Endodermal cell (in vitro differentiated cells): Measurements from ENCODE around the gene GALR3. TPM values are rescaled to one million over a fixed set of nuclear protein-coding genes. Genes with fewer than 3 reads are reported as not detected.

ENCODE experiments used
- DNase-seq: peaks from one replicate; pipeline ENCODE4 v3.0.0-alpha.2; 2017
- H3K27ac ChIP-seq: 2 replicates; pipeline ENCODE4 v1.5.1; 2013; ENCODE audit warnings: mild to moderate bottlenecking, low read depth, low read length, moderate library complexity
- H3K27me3 ChIP-seq: 2 replicates; pipeline ENCODE4 v1.6.1; 2013; ENCODE audit warnings: mild to moderate bottlenecking, low read length, moderate library complexity; ENCODE audit not compliant: insufficient read depth, control insufficient read depth, poor library complexity, severe bottlenecking
- H3K36me3 ChIP-seq: 2 replicates; pipeline ENCODE4 v1.7.0; 2013; ENCODE audit warnings: mild to moderate bottlenecking, low read length, moderate library complexity; ENCODE audit not compliant: control insufficient read depth, insufficient read depth
- H3K4me1 ChIP-seq: one replicate; pipeline ENCODE4 v1.7.0; 2013; ENCODE audit warnings: low read length; ENCODE audit not compliant: control insufficient read depth, insufficient read depth
- H3K4me3 ChIP-seq: 2 replicates; pipeline ENCODE4 v1.5.1; 2013; ENCODE audit warnings: mild to moderate bottlenecking, low read length, moderate library complexity
- H3K9ac ChIP-seq: 2 replicates; pipeline ENCODE4 v1.6.1; 2013; ENCODE audit warnings: mild to moderate bottlenecking, low read length, moderate library complexity; ENCODE audit not compliant: poor library complexity, severe bottlenecking; ENCODE audit errors: extremely low read depth
- H3K9me3 ChIP-seq: 2 replicates; pipeline ENCODE4 v1.6.1; 2013; ENCODE audit warnings: mild to moderate bottlenecking, low read length, moderate library complexity; ENCODE audit not compliant: control insufficient read depth
- H3K27ac Mint-ChIP-seq: 2 replicates; pipeline ENCODE4 v1.8.0; 2020; ENCODE audit warnings: mixed read lengths
- H3K27me3 Mint-ChIP-seq: 2 replicates; pipeline ENCODE4 v1.8.0; 2021; ENCODE audit warnings: mild to moderate bottlenecking, mixed read lengths; ENCODE audit not compliant: insufficient read depth
- H3K36me3 Mint-ChIP-seq: 2 replicates; pipeline ENCODE4 v1.8.0; 2020; ENCODE audit warnings: low read depth, mixed read lengths
- H3K4me1 Mint-ChIP-seq: 2 replicates; pipeline ENCODE4 v1.8.0; 2020; ENCODE audit warnings: mixed read lengths
- H3K4me3 Mint-ChIP-seq: 2 replicates; pipeline ENCODE4 v1.8.0; 2020; ENCODE audit warnings: mild to moderate bottlenecking, moderate library complexity, mixed read lengths
- H3K9me3 Mint-ChIP-seq: 2 replicates; pipeline ENCODE4 v1.8.0; 2020; ENCODE audit warnings: mild to moderate bottlenecking, mixed read lengths
- CTCF ChIP-seq: fragments of 200-600 bp; sonication (generic); conservative IDR thresholded peaks from 2 replicates; pipeline ENCODE4 v1.5.0; 2021; ENCODE audit warnings: antibody characterized with exemption, mild to moderate bottlenecking
- whole genome bisulfite sequencing, 2 experiments: methylation state at CpG; one replicate each; pipeline versions ENCODE4 v1.1.5 to v1.1.7; 2013; ENCODE audit warnings: missing lambda C conversion rate in 2 of 2, mixed read lengths in 1 of 2; ENCODE audit not compliant: insufficient coverage in 1 of 2, insufficient read length in 1 of 2; 5-methylcytosine and 5-hydroxymethylcytosine counted together
- total RNA-seq, 2 donors: library from RNA; stranded (reverse); fragmentation: NEBNext Ultra II Directional in 1 of 2; extraction: Animal tissue kit (Norgen Biotek cat#: 25700) in 1 of 2; gene quantifications; 2 replicates in 1 of 2; 3 replicates in 1 of 2; pipeline ENCODE4 v1.2.1, GENCODE V29; 2021

Gene GALR3
- total RNA-seq, 2 donors from 2014 or later, result 0.40 to 0.77 TPM

- Histone ChIP-seq H3K4me3 (no peak overlapping the region), H3K36me3 (no peaks in the 10 kb centered on the region), H3K9ac (no peak overlapping the region), H3K27ac (no peak overlapping the region), H3K27me3 (no peaks in the 10 kb centered on the region), H3K4me1 (no peaks in the 10 kb centered on the region), H3K9me3 (no peaks in the 10 kb centered on the region)
- 69 to 75% methylated on average over 2 of the region's 2 CpGs for WGBS, 2 experiments
- Mint-ChIP-seq H3K9me3 (peaks cover 16% of the 10 kb centered on the region), H3K27ac (no peak overlapping the region), H3K27me3 (peaks cover 8% of the 10 kb centered on the region), H3K4me3 (no peak overlapping the region), H3K4me1 (no peaks in the 10 kb centered on the region), H3K36me3 (no peaks in the 10 kb centered on the region)
- no peak for TF ChIP-seq CTCF
- no peak for DNase-seq
Measured at GRCh38 chr22:37790234-37790633, 32.9 kb upstream of the GALR3 start.

GRCh38 chr22:37792494-37792893 is 30.7 kb upstream of the GALR3 start:
- H3K9me3 Mint-ChIP-seq, result peaks cover 1% of the 10 kb centered on the region
- H3K36me3 Mint-ChIP-seq, result no peaks in the 10 kb centered on the region
- H3K4me3 Mint-ChIP-seq, result no peak overlapping the region
- Histone ChIP-seq H3K27me3 (no peaks in the 10 kb centered on the region), H3K36me3 (no peaks in the 10 kb centered on the region), H3K9me3 (no peaks in the 10 kb centered on the region), H3K4me1 (no peaks in the 10 kb centered on the region), H3K4me3 (no peak overlapping the region), H3K9ac (no peak overlapping the region), H3K27ac (no peak overlapping the region)
- H3K4me1 Mint-ChIP-seq, result no peaks in the 10 kb centered on the region
- no peak overlapping the region for H3K27ac Mint-ChIP-seq
- no peak for DNase-seq
- TF ChIP-seq CTCF, result no peak
- H3K27me3 Mint-ChIP-seq, result peaks cover 10% of the 10 kb centered on the region
- WGBS, 2 experiments, result 83% methylated on average over 5 of the region's 6 CpGs; no CpG with 5 or more reads in 1 of the 2 experiments

- Mint-ChIP-seq H3K36me3 (no peaks in the 10 kb centered on the region), H3K27ac (no peak overlapping the region), H3K27me3 (peaks cover 19% of the 10 kb centered on the region), H3K9me3 (no peaks in the 10 kb centered on the region), H3K4me3 (no peak overlapping the region), H3K4me1 (no peaks in the 10 kb centered on the region)
- Histone ChIP-seq H3K36me3 (no peaks in the 10 kb centered on the region), H3K4me1 (no peaks in the 10 kb centered on the region), H3K27me3 (no peaks in the 10 kb centered on the region), H3K4me3 (no peak overlapping the region), H3K27ac (no peak overlapping the region), H3K9me3 (no peaks in the 10 kb centered on the region), H3K9ac (no peak overlapping the region)
- TF ChIP-seq CTCF, result no peak
- DNase-seq, result no peak
- 85% methylated on average over 2 of the region's 2 CpGs; no CpG with 5 or more reads in 1 of the 2 experiments for WGBS, 2 experiments
Measured at GRCh38 chr22:37794376-37794775, 28.8 kb upstream of the GALR3 start.
